Left lung (tissue), 10 donors: Measurements from ENCODE around the gene UBE2I. TPM values are rescaled to one million over a fixed set of nuclear protein-coding genes. Genes with fewer than 3 reads are reported as not detected.

Experiments used
- ATAC-seq: fragments of 200-7000 bp; cut with Tn5 transposase; one replicate; pipeline ENCODE4 v1.9.1; 2020; ENCODE audit warnings: moderate library complexity
- DNase-seq, 4 donors: peaks; one replicate each; pipeline ENCODE4 v3.0.0-alpha.2; 2013 to 2020
- H3K27ac ChIP-seq, 2 donors: fragments of 200-600 bp; sonication (generic) in 1 of 2; one replicate each; pipeline versions ENCODE4 v1.5.0 to v1.8.0; 2020 to 2021
- H3K27me3 ChIP-seq, 2 donors: fragments of 200-600 bp; sonication (generic) in 1 of 2; one replicate each; pipeline versions ENCODE4 v1.5.0 to v1.8.0; 2020 to 2021
- H3K36me3 ChIP-seq, 2 donors: fragments of 200-600 bp; sonication (generic) in 1 of 2; one replicate each; pipeline versions ENCODE4 v1.5.0 to v1.8.0; 2020 to 2021
- H3K4me1 ChIP-seq, 2 donors: fragments of 200-600 bp; one replicate each; pipeline ENCODE4 v1.8.0; 2021
- H3K4me3 ChIP-seq, 2 donors: fragments of 200-600 bp; sonication (generic) in 1 of 2; one replicate each; pipeline versions ENCODE4 v1.5.0 to v1.8.0; 2020 to 2021; ENCODE audit warnings: mild to moderate bottlenecking in 1 of 2
- H3K9me3 ChIP-seq, 2 donors: fragments of 200-600 bp; sonication (generic) in 1 of 2; one replicate each; pipeline versions ENCODE4 v1.5.0 to v1.8.0; 2020 to 2021
- CTCF ChIP-seq, 2 donors: fragments of 200-600 bp; sonication (generic) in 1 of 2; IDR thresholded peaks; one replicate each; pipeline versions ENCODE4 v1.5.0 to v1.8.0; 2021; ENCODE audit warnings: antibody characterized with exemption in 2 of 2
- intact Hi-C, 2 donors: fragments of 100-400 bp; cut with DNase I; formaldehyde crosslinking; loops; one replicate each; pipeline versions ENCODE4 v1.11.2 to v1.14.2; 2022
- polyA plus RNA-seq, 6 donors: library from polyadenylated mRNA; unstranded; fragments of 120-200 nt; gene quantifications; one replicate each; pipeline ENCODE4 v1.2.1, GENCODE V29; 2013; ENCODE audit not compliant: insufficient read length in 6 of 6
- total RNA-seq, 2 donors: library from RNA; stranded (reverse); fragmentation: NEBNext Ultra II Directional; extraction: Animal tissue kit (Norgen Biotek cat#: 25700); gene quantifications; one replicate each; pipeline ENCODE4 v1.2.1, GENCODE V29; 2021
- donor health status: DM: no; HTN: yes; CAD: no.
- donor health status: DM: no; HTN: no; CAD: no.

The UBE2I gene
- total and polyA plus RNA-seq, 8 donors: 89.0 to 188 (median 142) TPM

- intact Hi-C loops: no loop called here
- DNase-seq (no peak), ATAC-seq (no peak)
- Histone ChIP-seq H3K27ac (no peak overlapping the region), H3K4me3 (no peak overlapping the region), H3K4me1 (no peaks in the 10 kb centered on the region), H3K27me3 (peaks cover 24 to 95% of the 10 kb centered on the region in 2 donors), H3K9me3 (no peaks in the 10 kb centered on the region), H3K36me3 (no peaks in the 10 kb centered on the region)
- no peak for TF ChIP-seq CTCF (IDR thresholded peaks at IDR 0.05)
These were observed 23.5 kb upstream of the UBE2I start for GRCh38 chr16:1285669-1286512.

DNA sequence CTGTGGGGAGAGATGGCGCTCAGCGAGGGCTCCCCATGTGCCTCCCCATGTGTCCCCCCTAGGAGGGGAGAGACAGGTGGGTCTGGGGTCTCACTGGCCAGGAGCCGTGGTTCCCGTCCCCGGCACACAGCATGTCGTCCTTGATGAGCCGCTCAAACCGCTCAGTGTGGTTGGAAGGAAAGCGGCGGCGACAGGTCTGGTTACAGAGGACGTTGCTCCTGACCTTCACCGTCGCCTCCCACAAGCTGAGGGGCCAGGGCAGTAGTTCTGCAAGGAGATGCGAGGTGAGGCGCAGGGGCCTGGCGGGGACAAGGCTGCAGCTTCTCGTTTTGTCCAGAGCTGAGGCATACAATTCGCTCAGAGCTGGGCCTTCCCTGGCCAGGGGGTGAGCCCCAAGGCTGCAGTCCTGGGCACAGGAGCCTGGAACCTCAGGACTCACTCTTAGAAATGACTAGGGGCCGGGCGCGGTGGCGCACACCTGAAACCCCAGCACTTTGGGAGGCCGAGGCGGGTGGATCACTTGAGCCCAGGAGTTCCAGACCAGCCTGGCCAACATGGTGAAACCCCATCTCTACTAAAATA lies 22.8 kb upstream of the UBE2I start:
- no peak for DNase-seq
- peaks cover 24 to 95% of the 10 kb centered on the region in 2 donors for H3K27me3 ChIP-seq

DNA sequence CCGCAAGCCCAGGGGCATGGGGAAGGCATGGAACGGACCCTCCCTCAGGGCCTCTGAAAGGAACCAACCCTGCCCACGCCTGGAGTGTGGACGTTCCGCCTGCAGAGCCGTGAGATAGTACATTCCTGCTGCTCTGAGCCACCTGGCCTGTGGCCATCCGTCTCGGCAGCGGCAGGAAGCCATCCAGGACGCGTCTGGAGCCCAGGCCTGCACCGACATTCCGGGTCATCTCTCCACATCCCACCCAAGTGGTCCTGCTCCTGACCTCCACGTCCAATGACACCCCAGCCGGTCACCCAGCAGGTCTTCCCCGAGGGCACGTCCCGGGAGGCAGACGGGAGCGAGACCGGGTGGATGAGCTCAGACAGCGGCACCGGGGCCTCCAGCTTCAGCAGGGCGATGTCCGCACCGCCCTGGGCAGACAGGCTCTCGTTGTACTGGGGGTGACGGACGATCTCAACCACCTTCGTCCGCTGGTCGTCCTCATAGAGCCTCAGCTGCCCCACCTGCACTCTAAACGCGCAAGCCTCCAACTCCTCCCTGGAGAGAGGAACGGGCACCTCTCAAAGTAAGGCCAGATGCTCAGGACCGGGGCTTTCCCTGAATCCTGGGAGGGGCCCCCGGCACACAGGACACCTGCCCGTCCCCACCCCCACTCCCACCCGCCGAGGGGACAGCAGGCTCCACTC lies 21.3 kb upstream of the UBE2I start:
- no peak for TF ChIP-seq CTCF (IDR thresholded peaks at IDR 0.05)
- H3K27me3 ChIP-seq: peaks cover 24 to 92% of the 10 kb centered on the region in 2 donors

More for the DNA sequence above, 22.8 kb upstream of the UBE2I start:
- Histone ChIP-seq H3K9me3 (no peaks in the 10 kb centered on the region), H3K36me3 (no peaks in the 10 kb centered on the region), H3K27ac (no peak overlapping the region), H3K4me1 (no peaks in the 10 kb centered on the region), H3K4me3 (no peak overlapping the region)
- TF ChIP-seq CTCF (IDR thresholded peaks at IDR 0.05): no peak
- intact Hi-C loops: no loop called here
- no peak for ATAC-seq

GRCh38 chr16:1288813-1289476 lies 20.5 kb upstream of the UBE2I start:
- no peak for ATAC-seq
- Histone ChIP-seq H3K4me3 (no peak overlapping the region), H3K27me3 (peaks cover 24 to 92% of the 10 kb centered on the region in 2 donors), H3K36me3 (no peaks in the 10 kb centered on the region), H3K4me1 (no peaks in the 10 kb centered on the region), H3K9me3 (no peaks in the 10 kb centered on the region), H3K27ac (no peak overlapping the region)
- no peak for TF ChIP-seq CTCF (IDR thresholded peaks at IDR 0.05)
- intact Hi-C loops: no loop called here
- DNase-seq: no peak

More for the DNA sequence above, 21.3 kb upstream of the UBE2I start:
- H3K27ac ChIP-seq: no peak overlapping the region
- no peaks in the 10 kb centered on the region for H3K4me1 ChIP-seq
- ATAC-seq (no peak), DNase-seq (no peak)
- no peak overlapping the region for H3K4me3 ChIP-seq
- H3K36me3 ChIP-seq: no peaks in the 10 kb centered on the region
- no peaks in the 10 kb centered on the region for H3K9me3 ChIP-seq
- intact Hi-C loops: no loop called here
